Measurements from ENCODE around the gene PRPF8. TPM values are rescaled to one million over a fixed set of nuclear protein-coding genes. Genes with fewer than 3 reads are reported as not detected.

The PRPF8 gene
- total RNA-seq, 1 experiment from 2014 or later, result 398 TPM

- BruUV-seq (replicated peaks), result no TSS peak
- Mint-ChIP-seq H3K9me3 (ENCODE audit: unreplicated experiment) (no peaks in the 10 kb centered on the region), H3K36me3 (ENCODE audit: insufficient read depth, unreplicated experiment) (peaks cover 24% of the 10 kb centered on the region), H3K4me3 (ENCODE audit: unreplicated experiment) (no peak overlapping the region), H3K4me1 (ENCODE audit: low read depth, unreplicated experiment) (peaks cover 14% of the 10 kb centered on the region), H3K27me3 (ENCODE audit: insufficient read depth, unreplicated experiment) (no peaks in the 10 kb centered on the region), H3K27ac (ENCODE audit: unreplicated experiment) (no peak overlapping the region)
- CTCF ChIA-PET, result interaction anchor here (0.5 to 1.7 kb wide), 3 partner anchors 16 to 638 kb away, joined by 4 to 9 read pairs (median 5); no protein-coding TSS in a partner anchor
- peaks cover 2% of the 10 kb centered on the region; the same call in 1 of the 2 replicates for H3K36me3 ChIP-seq (ENCODE audit: control insufficient read depth, insufficient read depth, low read length)
- H3K4me1 ChIP-seq, result peaks cover 20% of the 10 kb centered on the region
- no peak for DNase-seq
- no peaks in the 10 kb centered on the region for H3K27me3 ChIP-seq (replicated peaks; ENCODE audit: control insufficient read depth, insufficient read depth, low read length)
- H3K4me3 ChIP-seq (ENCODE audit: low read depth, low read length), result no peak overlapping the region
- H3K9me3 ChIP-seq, result no peaks in the 10 kb centered on the region
- POLR2A ChIA-PET, result interaction anchor here (1.0 to 2.0 kb wide), 2 partner anchors 16 kb away, joined by 4 to 15 read pairs; no protein-coding TSS in a partner anchor
- no peak for TF ChIP-seq CTCF (IDR thresholded peaks at IDR 0.05; ENCODE audit: insufficient read depth in 1 of 2, low read depth in 1 of 2, low read length in 1 of 2, severe bottlenecking in 1 of 2, unreplicated experiment in 1 of 2)
- intact Hi-C loops (cut with micrococcal nuclease; ENCODE audit: unreplicated experiment), result no loop called here
These were observed 47.7 kb upstream of the PRPF8 start for GRCh38 chr17:1732241-1732832.

- H3K9me3 Mint-ChIP-seq (ENCODE audit: unreplicated experiment), result no peaks in the 10 kb centered on the region
- POLR2A ChIA-PET, result interaction anchor here (2.0 kb wide), 1 partner anchor 14 kb away, joined by 15 read pairs; no protein-coding TSS in a partner anchor
These were observed 46.5 kb upstream of the PRPF8 start for GRCh38 chr17:1731194-1731506.

More at GRCh38 chr17:1731194-1731506, 46.5 kb upstream of the PRPF8 start:
- H3K27me3 Mint-ChIP-seq (ENCODE audit: insufficient read depth, unreplicated experiment), result no peaks in the 10 kb centered on the region
- no TSS peak for BruUV-seq (replicated peaks)
- intact Hi-C loops (cut with micrococcal nuclease; ENCODE audit: unreplicated experiment), result no loop called here
- no peak for DNase-seq
- Histone ChIP-seq H3K36me3 (ENCODE audit: control insufficient read depth, insufficient read depth, low read length) (peaks cover 2% of the 10 kb centered on the region; the same call in 1 of the 2 replicates), H3K4me3 (ENCODE audit: low read depth, low read length) (no peak overlapping the region), H3K4me1 (peaks cover 8% of the 10 kb centered on the region), H3K9me3 (no peaks in the 10 kb centered on the region), H3K27me3 (replicated peaks; ENCODE audit: control insufficient read depth, insufficient read depth, low read length) (no peaks in the 10 kb centered on the region)
- CTCF ChIA-PET, result no interaction called here
- H3K27ac Mint-ChIP-seq (ENCODE audit: unreplicated experiment), result no peak overlapping the region
- H3K4me3 Mint-ChIP-seq (ENCODE audit: unreplicated experiment), result no peak overlapping the region
- peaks cover 24% of the 10 kb centered on the region for H3K36me3 Mint-ChIP-seq (ENCODE audit: insufficient read depth, unreplicated experiment)
- peaks cover 7% of the 10 kb centered on the region for H3K4me1 Mint-ChIP-seq (ENCODE audit: low read depth, unreplicated experiment)
- TF ChIP-seq CTCF (IDR thresholded peaks at IDR 0.05; ENCODE audit: insufficient read depth in 1 of 2, low read depth in 1 of 2, low read length in 1 of 2, severe bottlenecking in 1 of 2, unreplicated experiment in 1 of 2), result no peak
